OCI-LY3 (cell line): ENCODE data around the gene METTL1.

Source experiments
- EZH2phosphoT487 ChIP-seq: fragments of 200-600 bp; shearing (Covaris generic); IDR thresholded peaks from 2 replicates; pipeline ENCODE4 v1.6.1; 2018; ENCODE audit warnings: antibody characterized with exemption, mixed run types, low read depth
- TF ChIP-seq, protein P1 (sequence below): fragments of 200-600, 300-600 bp; sonication (generic); IDR thresholded peaks from 2 replicates; pipeline ENCODE4 v1.5.1; 2014; ENCODE audit warnings: antibody characterized with exemption, low read length, low read depth

DNA sequence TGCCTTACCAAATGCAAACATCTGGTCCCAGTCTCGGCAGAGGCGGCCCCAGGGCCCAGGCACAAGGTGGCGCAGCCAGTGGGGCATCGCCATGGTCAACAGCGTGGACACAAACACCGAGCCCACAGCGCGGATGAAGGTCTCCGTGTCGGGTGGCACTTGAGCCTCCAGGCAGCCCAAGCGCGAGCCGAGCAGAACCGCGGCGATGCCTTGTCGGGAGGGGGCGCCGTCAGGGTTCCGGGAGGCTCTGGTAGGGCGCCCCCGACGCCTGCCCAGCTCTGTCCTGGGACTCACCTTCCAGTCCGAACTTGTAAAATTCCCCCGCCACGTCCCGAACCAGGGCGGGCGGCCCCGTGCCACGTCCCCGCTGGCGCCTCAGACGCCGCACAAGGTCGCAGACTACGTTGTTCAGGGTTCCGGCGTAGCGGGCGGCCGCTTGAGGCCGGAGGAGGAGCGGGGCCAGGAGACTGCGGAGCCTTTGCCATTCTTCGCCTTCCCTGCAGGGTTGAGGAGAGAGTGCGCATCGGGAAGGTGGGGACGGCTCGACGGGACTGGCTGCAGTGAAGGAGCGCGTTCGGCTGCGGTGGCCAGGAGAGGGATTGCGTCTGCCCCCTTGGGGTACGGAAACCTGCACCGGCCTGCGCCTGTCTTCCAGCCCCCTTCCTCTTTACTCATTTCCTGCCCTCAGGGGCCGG is 6.8 kb downstream of the METTL1 start:
- TF ChIP-seq, protein P1, sequence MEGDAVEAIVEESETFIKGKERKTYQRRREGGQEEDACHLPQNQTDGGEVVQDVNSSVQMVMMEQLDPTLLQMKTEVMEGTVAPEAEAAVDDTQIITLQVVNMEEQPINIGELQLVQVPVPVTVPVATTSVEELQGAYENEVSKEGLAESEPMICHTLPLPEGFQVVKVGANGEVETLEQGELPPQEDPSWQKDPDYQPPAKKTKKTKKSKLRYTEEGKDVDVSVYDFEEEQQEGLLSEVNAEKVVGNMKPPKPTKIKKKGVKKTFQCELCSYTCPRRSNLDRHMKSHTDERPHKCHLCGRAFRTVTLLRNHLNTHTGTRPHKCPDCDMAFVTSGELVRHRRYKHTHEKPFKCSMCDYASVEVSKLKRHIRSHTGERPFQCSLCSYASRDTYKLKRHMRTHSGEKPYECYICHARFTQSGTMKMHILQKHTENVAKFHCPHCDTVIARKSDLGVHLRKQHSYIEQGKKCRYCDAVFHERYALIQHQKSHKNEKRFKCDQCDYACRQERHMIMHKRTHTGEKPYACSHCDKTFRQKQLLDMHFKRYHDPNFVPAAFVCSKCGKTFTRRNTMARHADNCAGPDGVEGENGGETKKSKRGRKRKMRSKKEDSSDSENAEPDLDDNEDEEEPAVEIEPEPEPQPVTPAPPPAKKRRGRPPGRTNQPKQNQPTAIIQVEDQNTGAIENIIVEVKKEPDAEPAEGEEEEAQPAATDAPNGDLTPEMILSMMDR = peak; percentile 54
- TF ChIP-seq EZH2phosphoT487 = no peak
